Neural crest cell (in vitro differentiated cells): ENCODE measurements around the gene HOXC9. TPM values are rescaled to one million over a fixed set of nuclear protein-coding genes. Genes with fewer than 3 reads are reported as not detected.
A peak's percentile ranks its signal among the peaks of the same experiment; 100 is the strongest.

ENCODE experiments used
- DNase-seq: peaks from one replicate; pipeline ENCODE4 v3.0.0; 2021; ENCODE audit warnings: low read depth, mixed read lengths, low spot score
- H3K27ac Mint-ChIP-seq: one replicate; pipeline ENCODE4 v1.8.0; 2021; ENCODE audit warnings: mild to moderate bottlenecking, mixed read lengths; ENCODE audit not compliant: unreplicated experiment
- H3K27me3 Mint-ChIP-seq: 2 replicates; pipeline ENCODE4 v1.8.0; 2021; ENCODE audit warnings: low read depth, mild to moderate bottlenecking, mixed read lengths
- H3K36me3 Mint-ChIP-seq: 2 replicates; pipeline ENCODE4 v1.8.0; 2021; ENCODE audit warnings: low read depth, mild to moderate bottlenecking, mixed read lengths
- H3K4me1 Mint-ChIP-seq: 2 replicates; pipeline ENCODE4 v1.8.0; 2021; ENCODE audit warnings: mixed read lengths
- H3K4me3 Mint-ChIP-seq: one replicate; pipeline ENCODE4 v1.8.0; 2021; ENCODE audit warnings: mild to moderate bottlenecking, mixed read lengths
- H3K9me3 Mint-ChIP-seq: 2 replicates; pipeline ENCODE4 v1.8.0; 2021; ENCODE audit warnings: mixed read lengths
- total RNA-seq: library from RNA; stranded (reverse); gene quantifications from 2 replicates; pipeline ENCODE4 v1.2.1, GENCODE V29; 2021
- TF ChIP-seq, protein P1 (sequence below): fragments of 200-600 bp; sonication (generic); conservative IDR thresholded peaks from 2 replicates; pipeline ENCODE4 v1.5.0; 2021; ENCODE audit warnings: antibody characterized with exemption, mild to moderate bottlenecking

Gene HOXC9
- total RNA-seq, 1 donor from 2014 or later: 6.3 TPM

- no peak for DNase-seq
- Mint-ChIP-seq H3K4me1 (peaks cover 3% of the 10 kb centered on the region), H3K9me3 (no peaks in the 10 kb centered on the region), H3K4me3 (no peak overlapping the region), H3K27ac (no peak overlapping the region), H3K27me3 (peaks cover 100% of the 10 kb centered on the region), H3K36me3 (no peaks in the 10 kb centered on the region)
- TF ChIP-seq, protein P1, sequence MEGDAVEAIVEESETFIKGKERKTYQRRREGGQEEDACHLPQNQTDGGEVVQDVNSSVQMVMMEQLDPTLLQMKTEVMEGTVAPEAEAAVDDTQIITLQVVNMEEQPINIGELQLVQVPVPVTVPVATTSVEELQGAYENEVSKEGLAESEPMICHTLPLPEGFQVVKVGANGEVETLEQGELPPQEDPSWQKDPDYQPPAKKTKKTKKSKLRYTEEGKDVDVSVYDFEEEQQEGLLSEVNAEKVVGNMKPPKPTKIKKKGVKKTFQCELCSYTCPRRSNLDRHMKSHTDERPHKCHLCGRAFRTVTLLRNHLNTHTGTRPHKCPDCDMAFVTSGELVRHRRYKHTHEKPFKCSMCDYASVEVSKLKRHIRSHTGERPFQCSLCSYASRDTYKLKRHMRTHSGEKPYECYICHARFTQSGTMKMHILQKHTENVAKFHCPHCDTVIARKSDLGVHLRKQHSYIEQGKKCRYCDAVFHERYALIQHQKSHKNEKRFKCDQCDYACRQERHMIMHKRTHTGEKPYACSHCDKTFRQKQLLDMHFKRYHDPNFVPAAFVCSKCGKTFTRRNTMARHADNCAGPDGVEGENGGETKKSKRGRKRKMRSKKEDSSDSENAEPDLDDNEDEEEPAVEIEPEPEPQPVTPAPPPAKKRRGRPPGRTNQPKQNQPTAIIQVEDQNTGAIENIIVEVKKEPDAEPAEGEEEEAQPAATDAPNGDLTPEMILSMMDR: no peak
Measured at GRCh38 chr12:54042970-54043853, 43.3 kb downstream of the HOXC9 start.

DNA sequence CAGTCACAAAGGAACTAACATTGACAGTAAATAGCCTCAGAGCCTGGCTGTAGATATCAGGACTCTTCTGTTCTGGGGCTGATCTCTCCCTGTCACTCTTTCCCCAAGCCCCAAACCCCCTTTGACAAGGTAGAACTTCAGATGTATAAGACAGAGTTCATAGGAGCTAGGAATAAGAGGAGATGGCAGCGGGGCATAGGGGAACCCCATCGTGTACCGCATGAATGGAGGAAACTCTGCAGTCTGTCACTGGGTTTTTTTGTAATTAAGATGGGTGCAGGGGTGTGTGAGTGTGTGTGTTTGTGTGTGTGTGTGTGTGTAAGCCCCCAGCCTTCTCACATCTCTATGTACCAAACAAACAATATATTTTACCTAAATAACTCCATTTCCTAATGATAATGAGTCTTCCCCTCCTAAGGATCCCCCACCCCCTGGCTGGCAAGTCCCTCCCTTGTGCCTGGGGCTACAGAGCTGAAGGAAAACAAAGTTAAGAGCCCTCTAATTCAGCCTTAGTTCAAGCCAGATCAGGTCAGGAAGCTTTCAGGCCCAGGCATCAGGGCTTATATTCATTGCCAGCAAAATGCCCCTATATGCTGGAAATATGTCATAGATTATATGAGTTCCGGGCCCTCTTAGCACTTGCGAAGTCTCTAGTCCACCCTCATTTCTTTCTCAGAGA, 44.6 kb downstream of the HOXC9 start:
- Mint-ChIP-seq H3K9me3 (no peaks in the 10 kb centered on the region), H3K4me1 (peaks cover 3% of the 10 kb centered on the region), H3K4me3 (peak overlapping the region; percentile 57), H3K36me3 (no peaks in the 10 kb centered on the region), H3K27ac (peak overlapping the region; percentile 83), H3K27me3 (peaks cover 100% of the 10 kb centered on the region)
- no peak for DNase-seq
- TF ChIP-seq, protein P1: no peak

GRCh38 chr12:54045401-54045800, 45.4 kb downstream of the HOXC9 start:
- Mint-ChIP-seq H3K27ac (no peak overlapping the region), H3K4me1 (no peaks in the 10 kb centered on the region), H3K27me3 (peaks cover 100% of the 10 kb centered on the region), H3K4me3 (peak overlapping the region; percentile 68), H3K36me3 (no peaks in the 10 kb centered on the region), H3K9me3 (no peaks in the 10 kb centered on the region)
- TF ChIP-seq, protein P1: no peak
- no peak for DNase-seq

- Mint-ChIP-seq H3K27me3 (peaks cover 100% of the 10 kb centered on the region), H3K4me3 (peak overlapping the region; percentile 68)
- TF ChIP-seq, protein P1: no peak
Measured at GRCh38 chr12:54045868-54046521, 46.0 kb downstream of the HOXC9 start.

GRCh38 chr12:54046809-54047159, 46.8 kb downstream of the HOXC9 start:
- H3K27me3 Mint-ChIP-seq: peaks cover 100% of the 10 kb centered on the region
- no peaks in the 10 kb centered on the region for H3K4me1 Mint-ChIP-seq
- TF ChIP-seq, protein P1: no peak
- peak overlapping the region; percentile 58 for H3K27ac Mint-ChIP-seq
- H3K9me3 Mint-ChIP-seq: no peaks in the 10 kb centered on the region
- H3K36me3 Mint-ChIP-seq: no peaks in the 10 kb centered on the region
- no peak for DNase-seq
- peak overlapping the region; percentile 45 for H3K4me3 Mint-ChIP-seq

More at GRCh38 chr12:54045868-54046521, 46.0 kb downstream of the HOXC9 start:
- no peaks in the 10 kb centered on the region for H3K9me3 Mint-ChIP-seq
- H3K36me3 Mint-ChIP-seq: no peaks in the 10 kb centered on the region
- no peak for DNase-seq
- H3K27ac Mint-ChIP-seq: no peak overlapping the region
- no peaks in the 10 kb centered on the region for H3K4me1 Mint-ChIP-seq
